Pancreas (tissue), 10 donors: ENCODE results near the gene CDK7. TPM values are rescaled to one million over a fixed set of nuclear protein-coding genes. Genes with fewer than 3 reads are reported as not detected.

Source experiments
- ATAC-seq, 4 donors: fragments of 200-7000 bp; cut with Tn5 transposase; one replicate each; pipeline versions ENCODE4 v1.8.0 to v1.9.1; 2020; ENCODE audit warnings: mild to moderate bottlenecking in 4 of 4, moderate library complexity in 4 of 4
- DNase-seq, 6 donors: peaks; one replicate each; pipeline ENCODE4 v3.0.0-alpha.2; 2020
- FAIRE-seq: peaks from 2 replicates; lab custom pipeline; 2012; peaks lifted over from hg19 to GRCh38; lab: Jason Lieb, UNC
- H3K27ac ChIP-seq, 4 donors: fragments of 200-600 bp; sonication (generic); 1 replicate in 3 of 4; 2 replicates in 1 of 4; pipeline versions ENCODE4 v1.5.0 to v1.8.0; 2020
- H3K27me3 ChIP-seq, 4 donors: fragments of 200-600 bp; one replicate each; pipeline ENCODE4 v1.8.0; 2021
- H3K36me3 ChIP-seq, 3 donors: fragments of 200-600 bp; sonication (generic) in 1 of 3; one replicate each; pipeline versions ENCODE4 v1.5.0 to v1.8.0; 2020 to 2021
- H3K4me1 ChIP-seq, 3 donors: fragments of 200-600 bp; one replicate each; pipeline ENCODE4 v1.8.0; 2021
- H3K4me3 ChIP-seq, 4 donors: fragments of 200-600 bp; sonication (generic) in 2 of 4; one replicate each; pipeline versions ENCODE4 v1.5.0 to v1.8.0; 2020 to 2021
- H3K9me3 ChIP-seq, 4 donors: fragments of 200-600 bp; one replicate each; pipeline ENCODE4 v1.8.0; 2021
- WGBS, 2 donors: extraction: QIAGEN DNeasy Blood & Tissue Kit; methylation state at CpG; one replicate each; pipeline ENCODE4 v1.1.7; 2013; 5-methylcytosine and 5-hydroxymethylcytosine counted together
- intact Hi-C, 3 donors: fragments of 100-400 bp; cut with DNase I; formaldehyde crosslinking; loops; one replicate each; pipeline versions ENCODE4 v1.11.1 to v1.14.2; 2022
- polyA plus RNA-seq, 2 donors: library from polyadenylated mRNA; stranded (reverse); fragments of 200-250 nt; gene quantifications; one replicate each; pipeline ENCODE4 v1.2.3, GENCODE V29; 2013
- total RNA-seq, 6 donors: library from RNA; stranded (reverse); fragmentation: NEBNext Ultra II Directional in 4 of 6; extraction: Animal tissue kit (Norgen Biotek cat#: 25700) in 4 of 6; gene quantifications; one replicate each; pipeline versions ENCODE4 v1.2.1 to v1.2.4, GENCODE V29; 2021 to 2023
- TF ChIP-seq, protein P1 (sequence below), 4 donors: fragments of 200-600 bp; sonication (generic) in 3 of 4; IDR thresholded peaks; one replicate each; pipeline versions ENCODE4 v1.5.0 to v1.8.0; 2021; ENCODE audit warnings: antibody characterized with exemption in 4 of 4
- donor health status: healthy with polysubstance abuse.
- donor health status: DM: no; HTN: no; CAD: no; lungs with moderate emphysema.
- donor health status: DM: no; HTN: no; CAD: no.
- donor health status: control.
- donor health status: control.
- donor health status: Bipolar disorder and iron deficiency.
- donor health status: DM: yes; HTN: yes; CAD: no.
- donor health status: DM: no; HTN: no; CAD: no.
- donor health status: DM: no; HTN: no; CAD: no.
- donor health status: DM: yes; HTN: yes; CAD: no.

Gene CDK7
- total and polyA plus RNA-seq, 8 donors, result 6.2 to 13.6 (median 10.2) TPM

DNA sequence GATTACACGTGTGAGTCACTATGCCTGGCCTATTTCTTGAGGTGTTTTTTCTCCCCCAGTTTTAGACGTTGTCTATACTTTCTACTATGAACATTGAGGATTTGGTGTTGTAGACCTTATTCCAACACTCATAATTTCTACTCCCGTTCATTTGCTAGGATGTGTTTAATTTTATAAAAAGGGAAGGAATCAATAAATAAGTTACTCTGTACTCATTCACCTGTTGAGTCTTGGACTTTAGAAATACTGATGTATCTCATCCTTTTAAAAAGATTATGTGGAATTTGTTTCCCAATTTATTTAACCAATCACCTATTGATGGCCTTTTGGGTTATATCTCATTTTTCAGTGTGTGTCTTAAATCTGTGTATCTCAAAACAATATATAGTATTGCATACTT, 3.2 kb downstream of the CDK7 start:
- intact Hi-C loops, result no loop called here
- Histone ChIP-seq H3K9me3 (no peaks in the 10 kb centered on the region), H3K27ac (no peak overlapping the region), H3K4me1 (peaks cover 0 to 15% (median 12%) of the 10 kb centered on the region in 3 donors), H3K4me3 (no peak overlapping the region), H3K27me3 (no peaks in the 10 kb centered on the region), H3K36me3 (no peaks in the 10 kb centered on the region)
- 76 to 87% methylated on average over 3 of the region's 3 CpGs for WGBS, 2 donors
- TF ChIP-seq, protein P1, sequence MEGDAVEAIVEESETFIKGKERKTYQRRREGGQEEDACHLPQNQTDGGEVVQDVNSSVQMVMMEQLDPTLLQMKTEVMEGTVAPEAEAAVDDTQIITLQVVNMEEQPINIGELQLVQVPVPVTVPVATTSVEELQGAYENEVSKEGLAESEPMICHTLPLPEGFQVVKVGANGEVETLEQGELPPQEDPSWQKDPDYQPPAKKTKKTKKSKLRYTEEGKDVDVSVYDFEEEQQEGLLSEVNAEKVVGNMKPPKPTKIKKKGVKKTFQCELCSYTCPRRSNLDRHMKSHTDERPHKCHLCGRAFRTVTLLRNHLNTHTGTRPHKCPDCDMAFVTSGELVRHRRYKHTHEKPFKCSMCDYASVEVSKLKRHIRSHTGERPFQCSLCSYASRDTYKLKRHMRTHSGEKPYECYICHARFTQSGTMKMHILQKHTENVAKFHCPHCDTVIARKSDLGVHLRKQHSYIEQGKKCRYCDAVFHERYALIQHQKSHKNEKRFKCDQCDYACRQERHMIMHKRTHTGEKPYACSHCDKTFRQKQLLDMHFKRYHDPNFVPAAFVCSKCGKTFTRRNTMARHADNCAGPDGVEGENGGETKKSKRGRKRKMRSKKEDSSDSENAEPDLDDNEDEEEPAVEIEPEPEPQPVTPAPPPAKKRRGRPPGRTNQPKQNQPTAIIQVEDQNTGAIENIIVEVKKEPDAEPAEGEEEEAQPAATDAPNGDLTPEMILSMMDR (IDR thresholded peaks at IDR 0.05), result no peak
- FAIRE-seq (no peak), ATAC-seq (no peak), DNase-seq (no peak)

DNA sequence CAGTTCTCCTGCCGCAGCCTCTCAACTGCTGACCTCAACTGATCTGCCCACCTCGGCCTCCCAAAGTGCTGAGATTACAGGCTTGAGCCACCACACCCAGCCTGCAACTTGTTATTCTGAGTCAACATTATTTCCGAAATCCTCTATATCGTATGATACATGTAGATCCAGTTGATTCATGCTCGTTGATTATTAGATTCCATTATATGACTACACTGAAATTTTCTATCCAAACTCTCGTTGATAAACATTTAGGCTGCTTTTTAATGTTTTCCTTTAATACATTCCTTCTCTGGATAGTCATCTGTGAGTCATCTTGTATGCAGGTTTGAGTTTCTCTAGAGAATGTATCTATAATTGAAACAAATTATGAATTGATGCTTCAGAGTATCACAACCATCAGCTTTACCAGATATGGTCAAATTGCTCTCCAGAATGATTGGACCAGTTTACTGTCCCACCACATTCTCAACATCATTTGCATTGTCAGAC, 4.1 kb downstream of the CDK7 start:
- DNase-seq, result no peak
- Histone ChIP-seq H3K4me3 (no peak overlapping the region), H3K9me3 (no peaks in the 10 kb centered on the region), H3K4me1 (peaks cover 0 to 15% (median 12%) of the 10 kb centered on the region in 3 donors), H3K27me3 (no peaks in the 10 kb centered on the region), H3K36me3 (no peaks in the 10 kb centered on the region), H3K27ac (no peak overlapping the region)
- WGBS, 2 donors, result 85 to 89% methylated on average over 6 of the region's 6 CpGs
- no peak for FAIRE-seq
- intact Hi-C loops, result no loop called here
- TF ChIP-seq, protein P1 (IDR thresholded peaks at IDR 0.05), result no peak
- ATAC-seq, result no peak

DNA sequence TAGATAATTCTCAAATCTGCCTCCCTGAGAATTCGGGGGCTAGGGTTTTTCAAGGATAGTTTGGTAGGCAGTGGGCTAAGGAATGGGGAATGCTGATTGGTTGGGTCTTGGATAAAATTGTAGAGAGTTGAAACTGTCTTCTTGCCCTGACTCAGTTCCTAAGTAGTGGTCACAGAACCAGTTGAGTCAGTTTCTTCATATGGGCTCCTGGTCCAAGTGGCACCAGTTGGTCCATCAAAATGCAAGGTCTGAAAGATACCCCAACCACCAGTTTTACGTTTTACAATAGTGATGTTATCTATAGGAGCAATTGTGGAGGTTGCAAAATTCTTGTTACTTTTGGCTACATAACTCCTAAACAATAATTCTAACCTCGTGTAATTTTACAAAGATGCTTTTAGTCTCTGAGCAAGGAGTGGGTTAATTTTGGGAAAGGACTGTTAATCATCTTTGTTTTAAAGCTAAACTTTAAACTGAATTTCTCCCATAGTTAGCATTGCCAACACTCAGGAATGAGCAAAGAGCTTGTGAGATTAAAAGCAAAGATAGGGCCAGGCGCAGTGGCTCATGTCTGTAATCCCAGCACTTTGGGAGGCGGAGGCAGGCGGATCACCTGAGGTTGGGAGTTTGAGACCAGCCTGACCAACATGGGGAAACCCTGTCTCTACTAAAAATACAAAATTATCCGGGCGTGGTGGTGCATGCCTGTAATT, 7.7 kb downstream of the CDK7 start:
- Histone ChIP-seq H3K4me3 (no peak overlapping the region), H3K36me3 (no peaks in the 10 kb centered on the region), H3K9me3 (no peaks in the 10 kb centered on the region), H3K27me3 (no peaks in the 10 kb centered on the region), H3K4me1 (no peaks in the 10 kb centered on the region), H3K27ac (no peak overlapping the region)
- no peak for ATAC-seq
- intact Hi-C loops, result no loop called here
- TF ChIP-seq, protein P1 (IDR thresholded peaks at IDR 0.05), result no peak
- 71 to 76% methylated on average over 8 of the region's 8 CpGs for WGBS, 2 donors
- no peak for FAIRE-seq
- DNase-seq, result no peak

DNA sequence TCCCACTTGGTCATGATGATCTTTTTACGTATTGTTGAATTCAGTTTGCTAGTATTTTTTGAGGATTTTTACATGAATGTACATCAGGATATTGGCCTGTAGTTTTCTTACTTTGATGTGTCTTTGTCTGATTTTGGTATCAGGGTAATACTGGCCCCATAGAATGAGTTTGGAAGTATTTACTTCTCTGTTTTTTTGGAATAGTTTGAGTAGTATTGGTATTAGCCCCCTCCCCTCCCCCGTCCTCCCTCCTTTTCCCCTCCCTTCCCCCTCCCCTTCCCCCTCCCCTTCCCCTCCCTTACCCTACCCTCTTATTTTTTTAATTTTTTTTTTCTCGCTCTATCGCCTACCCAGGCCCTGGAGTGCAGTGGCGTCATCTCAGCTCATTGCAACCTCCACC, 10.3 kb downstream of the CDK7 start:
- FAIRE-seq, result no peak
- H3K4me3 ChIP-seq, result no peak overlapping the region
- H3K27ac ChIP-seq, result no peak overlapping the region

More for the DNA sequence above, 10.3 kb downstream of the CDK7 start:
- Histone ChIP-seq H3K9me3 (no peaks in the 10 kb centered on the region), H3K36me3 (no peaks in the 10 kb centered on the region), H3K4me1 (no peaks in the 10 kb centered on the region), H3K27me3 (no peaks in the 10 kb centered on the region)
- ATAC-seq (no peak), DNase-seq (no peak)
- TF ChIP-seq, protein P1 (IDR thresholded peaks at IDR 0.05), result no peak
- WGBS, 2 donors, result 95 to 97% methylated on average over 5 of the region's 5 CpGs
- intact Hi-C loops, result no loop called here
